K562 (cell line): ENCODE measurements around the gene ZNF382. TPM values are rescaled to one million over a fixed set of nuclear protein-coding genes. Genes with fewer than 3 reads are reported as not detected.

Experiments used
- ATAC-seq: fragments of 200-7000 bp; cut with Tn5 transposase; 3 replicates; pipeline ENCODE4 v1.9.1; 2020; ENCODE audit warnings: moderate library complexity
- BruUV-seq: library from RNA; stranded (reverse); fragments of 400-500 nt; replicated peaks from 2 replicates; lab custom pipeline; 2021; lab: Mats Ljungman, UMichigan
- CTCF ChIA-PET: fragments of 300-600 bp; formaldehyde crosslinking; extraction: SDS; loops from one replicate; lab custom pipeline; 2021; ENCODE audit warnings: low intra/inter-chr PET ratio; lab: Yijun Ruan, JAX
- POLR2A ChIA-PET: fragments of 300-600, 350-650 bp; sonication (Branson Sonifier 250); formaldehyde crosslinking; extraction: SDS; loops from one replicate; lab custom pipeline; 2021; ENCODE audit warnings: antibody characterized with exemption, inconsistent platforms; lab: Yijun Ruan, JAX
- DNase-seq, 4 experiments: peaks; one replicate each; pipeline versions ENCODE4 v3.0.0 to v3.0.0-alpha.2; 2011 to 2018; ENCODE audit warnings: low spot score in 3 of 4, mixed read lengths in 3 of 4; ENCODE audit errors: extremely low read depth in 1 of 4
- FAIRE-seq: peaks from 2 replicates; lab custom pipeline; 2011; peaks lifted over from hg19 to GRCh38; lab: Jason Lieb, UNC
- H2AFZ ChIP-seq: 2 replicates; pipeline ENCODE4 v1.6.0; 2011; ENCODE audit warnings: low read depth, low read length, control low read depth, inconsistent platforms
- H3K27ac ChIP-seq: fragments of 200-600 bp; 3 replicates; pipeline ENCODE4 v1.8.0; 2011; ENCODE audit warnings: low read depth, mild to moderate bottlenecking, control low read depth, inconsistent platforms, low read length, moderate library complexity, mixed read lengths; ENCODE audit errors: extremely low read depth
- H3K27me3 ChIP-seq, 2 experiments: fragments of 300-600 bp in 1 of 2; 2 replicates in 1 of 2; 3 replicates in 1 of 2; pipeline versions ENCODE4 v1.6.0 to v1.8.0; 2011; ENCODE audit warnings: inconsistent platforms in 2 of 2, low read length in 2 of 2, mild to moderate bottlenecking in 1 of 2, mixed read lengths in 1 of 2, moderate library complexity in 1 of 2; ENCODE audit not compliant: control insufficient read depth in 2 of 2, insufficient read depth in 2 of 2
- H3K36me3 ChIP-seq: fragments of 300-600 bp; 3 replicates; pipeline ENCODE4 v1.8.0; 2011; ENCODE audit warnings: mild to moderate bottlenecking, low read length, inconsistent platforms; ENCODE audit not compliant: control insufficient read depth, insufficient read depth
- H3K4me1 ChIP-seq, 2 experiments: fragments of 200-600 bp in 1 of 2; replicated peaks in 1 of 2; 2 replicates in 1 of 2; 3 replicates in 1 of 2; pipeline versions ENCODE4 v1.5.1 to v1.8.0; 2011; ENCODE audit warnings: inconsistent platforms in 2 of 2, low read length in 2 of 2, mild to moderate bottlenecking in 1 of 2, mixed read lengths in 1 of 2, moderate library complexity in 1 of 2; ENCODE audit not compliant: control insufficient read depth in 2 of 2, insufficient read depth in 2 of 2
- H3K4me2 ChIP-seq: 2 replicates; pipeline ENCODE4 v1.6.1; 2011; ENCODE audit warnings: low read length, control low read depth, inconsistent platforms, mixed read lengths; ENCODE audit not compliant: insufficient read depth
- H3K4me3 ChIP-seq: fragments of 200-600 bp; sonication (generic), shearing (Covaris generic); 2 replicates; pipeline ENCODE4 v1.5.1; 2016; ENCODE audit warnings: control low read depth, inconsistent platforms
- H3K79me2 ChIP-seq: fragments of 200-600 bp; 3 replicates; pipeline ENCODE4 v1.8.0; 2011; ENCODE audit warnings: low read length, inconsistent platforms; ENCODE audit not compliant: control insufficient read depth, insufficient read depth
- H3K9ac ChIP-seq, 2 experiments: 2 replicates each; pipeline versions ENCODE4 v1.6.0 to v1.6.1; 2011; ENCODE audit warnings: low read depth in 2 of 2, low read length in 2 of 2, control low read depth in 1 of 2, inconsistent platforms in 1 of 2, mild to moderate bottlenecking in 1 of 2, mixed read lengths in 1 of 2; ENCODE audit not compliant: insufficient read depth in 1 of 2
- H3K9me1 ChIP-seq: one replicate; pipeline ENCODE4 v1.6.0; 2011; ENCODE audit warnings: inconsistent platforms, mild to moderate bottlenecking, low read length, moderate library complexity; ENCODE audit not compliant: control insufficient read depth, insufficient read depth
- H3K9me3 ChIP-seq: replicated peaks from 2 replicates; pipeline ENCODE4 v1.5.1; 2011; ENCODE audit warnings: low read depth, low read length, inconsistent platforms; ENCODE audit not compliant: control insufficient read depth, insufficient read depth
- H4K20me1 ChIP-seq: replicated peaks from 2 replicates; pipeline ENCODE4 v1.6.1; 2011; ENCODE audit warnings: low read length, inconsistent platforms, mixed read lengths; ENCODE audit not compliant: control insufficient read depth, insufficient read depth
- E2F6 ChIP-seq, 2 experiments: IDR thresholded peaks; 2 replicates each; pipeline ENCODE4 v1.6.1; 2011; ENCODE audit warnings: borderline replicate concordance in 1 of 2, control low read depth in 1 of 2, low read depth in 1 of 2, low read length in 1 of 2, mild to moderate bottlenecking in 1 of 2, mixed read lengths in 1 of 2, moderate library complexity in 1 of 2; ENCODE audit not compliant: insufficient read depth in 1 of 2, insufficient read length in 1 of 2, poor library complexity in 1 of 2, severe bottlenecking in 1 of 2; ENCODE audit errors: extremely low read depth in 1 of 2
- GATA2 ChIP-seq: sonication (generic); formaldehyde crosslinking; IDR thresholded peaks from 2 replicates; pipeline ENCODE4 v1.4.0; 2020; ENCODE audit warnings: mild to moderate bottlenecking, missing genetic modification reagents
- NR2F6 ChIP-seq: fragments of 450-650 bp; formaldehyde crosslinking; IDR thresholded peaks from 2 replicates; pipeline ENCODE4 v1.4.0; 2020; ENCODE audit warnings: mild to moderate bottlenecking
- POLR2H ChIP-seq: IDR thresholded peaks from 2 replicates; pipeline ENCODE4 v1.6.1; 2016; ENCODE audit warnings: missing genetic modification characterization, low read depth, mild to moderate bottlenecking, control low read depth, missing compliant biosample characterization, moderate library complexity
- ZNF589 ChIP-seq: fragments of 200-800 bp; sonication (Bioruptor generic); IDR thresholded peaks from 2 replicates; pipeline ENCODE4 v1.6.1; 2016; ENCODE audit warnings: low read depth, missing genetic modification characterization, missing compliant biosample characterization
- ZNF75A ChIP-seq: fragments of 450-650 bp; formaldehyde crosslinking; IDR thresholded peaks from 2 replicates; pipeline ENCODE4 v1.4.0; 2020; ENCODE audit warnings: mild to moderate bottlenecking
- WGBS: fragments of 100-300 bp; shearing (Covaris generic); methylation state at CpG from one replicate; pipeline ENCODE4 v1.1.6; 2016; ENCODE audit warnings: low coverage, mixed read lengths; ENCODE audit not compliant: insufficient coverage; ENCODE audit errors: missing lambda C conversion rate; 5-methylcytosine and 5-hydroxymethylcytosine counted together
- in situ Hi-C: fragments of 300-500 bp; cut with MboI; formaldehyde crosslinking; loops from 4 replicates; pipeline ENCODE4 v1.15.0; 2018; ENCODE audit warnings: inconsistent platforms, mixed read lengths
- intact Hi-C: fragments of 100-400 bp; cut with micrococcal nuclease; formaldehyde crosslinking; loops from 2 replicates; pipeline ENCODE4 v1.14.2; 2022
- polyA plus RNA-seq, 8 experiments: library from polyadenylated mRNA; depleted of rRNA in 4 of 8; stranded (reverse) in 5 of 8; unstranded in 3 of 8; fragments of >200 nt; fragmentation: Nextera tagmentation in 2 of 8; fragmentation: Illumina TruSeq in 1 of 8; extraction: Ambion mirVana in 2 of 8; extraction: Trizol in 1 of 8; gene quantifications; 2 replicates each; pipeline versions ENCODE4 v1.2.1 to v1.2.3, GENCODE V29; 2011 to 2014; ENCODE audit warnings: inconsistent platforms in 1 of 8, missing spikeins in 1 of 8
- total RNA-seq, 7 experiments: library from RNA; depleted of rRNA in 6 of 7; stranded (reverse); fragments of >200 nt in 6 of 7; fragmentation: Illumina TruSeq in 2 of 7; extraction: Trizol in 2 of 7; gene quantifications; 2 replicates each; pipeline versions ENCODE4 v1.2.1 to v1.2.3, GENCODE V29; 2011 to 2021; ENCODE audit warnings: low replicate concordance in 1 of 7
- TF ChIP-seq, protein P1 (sequence below): fragments of 450-650 bp; IDR thresholded peaks from 2 replicates; pipeline ENCODE4 v1.6.1; 2016; ENCODE audit warnings: missing biosample characterization, missing genetic modification characterization

ZNF382 gene
- total and polyA plus RNA-seq, 9 of the 15 experiments (the other 6 are each of a cell fraction or from before 2014, with no cell fraction given): 0.04 to 0.27 (median 0.16) TPM; not detected in 5

DNA sequence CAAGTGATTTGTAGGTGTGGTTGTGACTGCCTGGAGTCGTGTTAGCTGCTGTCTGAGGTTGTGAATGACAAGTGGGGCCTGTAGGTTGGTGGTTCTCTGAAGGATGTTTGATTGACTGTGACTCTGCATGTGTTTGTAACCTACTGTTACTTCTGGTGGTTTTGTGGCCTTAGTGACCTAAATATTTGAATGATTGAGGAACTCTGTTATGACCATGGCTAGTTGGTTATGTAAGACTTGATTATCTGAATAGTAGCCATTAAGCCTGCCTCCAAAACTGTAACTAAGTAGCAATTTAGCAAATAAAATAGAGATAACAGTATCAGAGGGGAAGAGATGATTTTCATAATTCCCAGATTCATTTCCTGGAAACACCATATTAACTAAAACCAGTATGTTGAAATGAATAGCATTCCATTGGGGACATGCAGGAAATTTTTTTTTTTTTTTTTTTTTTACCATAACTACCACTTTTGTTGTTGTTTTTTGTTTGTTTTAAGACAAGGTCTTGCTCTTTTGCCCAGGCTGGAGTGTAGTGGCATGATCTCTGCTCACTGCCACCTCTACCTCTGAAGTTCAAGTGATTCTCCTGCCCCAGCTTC, 865 bp downstream of the ZNF382 start (continued):
- TF ChIP-seq E2F6 (IDR thresholded peaks at IDR 0.05; ENCODE audit: borderline replicate concordance in 1 of 2, extremely low read depth in 1 of 2, insufficient read depth in 1 of 2, insufficient read length in 1 of 2, low read depth in 1 of 2, low read length in 1 of 2, poor library complexity in 1 of 2, severe bottlenecking in 1 of 2) (no peak), POLR2H (tag) (no peak), ZNF589 (no peak), GATA2 (CRISPR knock-in tag) (no peak), NR2F6 (CRISPR knock-in tag) (no peak)
- TF ChIP-seq, all 486 proteins: peak for 0

DNA sequence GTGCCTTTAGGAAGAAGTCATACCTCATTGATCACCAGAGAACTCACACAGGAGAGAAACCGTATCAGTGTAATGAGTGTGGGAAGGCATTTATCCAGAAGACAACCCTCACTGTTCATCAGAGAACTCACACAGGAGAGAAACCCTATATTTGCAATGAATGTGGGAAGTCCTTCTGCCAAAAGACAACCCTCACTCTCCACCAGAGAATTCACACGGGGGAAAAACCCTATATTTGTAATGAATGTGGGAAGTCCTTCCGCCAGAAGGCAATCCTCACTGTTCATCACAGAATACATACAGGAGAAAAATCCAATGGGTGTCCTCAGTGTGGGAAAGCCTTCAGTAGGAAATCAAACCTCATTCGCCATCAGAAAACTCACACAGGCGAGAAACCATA, 21.9 kb downstream of the ZNF382 start:
- ATAC-seq (no peak), FAIRE-seq (no peak), DNase-seq (no peak)
- Histone ChIP-seq H3K4me3 (no peak overlapping the region), H3K36me3 (no peaks in the 10 kb centered on the region), H3K4me1 (no peaks in the 10 kb centered on the region), H3K9me3 (no peaks in the 10 kb centered on the region), H3K9me1 (no peaks in the 10 kb centered on the region), H3K27ac (no peak overlapping the region), H4K20me1 (no peaks in the 10 kb centered on the region), H3K27me3 (no peaks in the 10 kb centered on the region), H3K9ac (no peak overlapping the region), H3K79me2 (no peaks in the 10 kb centered on the region), H2AFZ (no peak overlapping the region), H3K4me2 (no peak overlapping the region)
- BruUV-seq: no TSS peak
- 3% methylated on average over 5 of the region's 5 CpGs for WGBS
- intact Hi-C loops (no loop called here), in situ Hi-C loops (no loop called here)
- POLR2A ChIA-PET: no interaction called here
- CTCF ChIA-PET: no interaction called here
- 0 out of 2 replicates have a peak, but pooled peaks have one; percentile 34 for TF ChIP-seq ZNF75A (CRISPR knock-in tag)
- TF ChIP-seq, protein P1, sequence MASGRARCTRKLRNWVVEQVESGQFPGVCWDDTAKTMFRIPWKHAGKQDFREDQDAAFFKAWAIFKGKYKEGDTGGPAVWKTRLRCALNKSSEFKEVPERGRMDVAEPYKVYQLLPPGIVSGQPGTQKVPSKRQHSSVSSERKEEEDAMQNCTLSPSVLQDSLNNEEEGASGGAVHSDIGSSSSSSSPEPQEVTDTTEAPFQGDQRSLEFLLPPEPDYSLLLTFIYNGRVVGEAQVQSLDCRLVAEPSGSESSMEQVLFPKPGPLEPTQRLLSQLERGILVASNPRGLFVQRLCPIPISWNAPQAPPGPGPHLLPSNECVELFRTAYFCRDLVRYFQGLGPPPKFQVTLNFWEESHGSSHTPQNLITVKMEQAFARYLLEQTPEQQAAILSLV (tag): no peak
